CD8-positive, alpha-beta memory T cell (primary cell): ENCODE measurements around the gene ZNF467. TPM values are rescaled to one million over a fixed set of nuclear protein-coding genes. Genes with fewer than 3 reads are reported as not detected.

Experiments used
- CTCF ChIA-PET: fragments of 350-600 bp; sonication (Branson Sonifier 250); formaldehyde crosslinking; loops from one replicate; lab custom pipeline; 2021; ENCODE audit warnings: antibody characterized with exemption; lab: Charles Lee
- POLR2A ChIA-PET: fragments of 350-600 bp; sonication (Branson Sonifier 250); formaldehyde crosslinking; loops from one replicate; lab custom pipeline; 2021; ENCODE audit warnings: antibody characterized with exemption; lab: Charles Lee
- DNase-seq, 5 donors: peaks; one replicate each; pipeline versions ENCODE4 v3.0.0 to v3.0.0-alpha.2; 2020 to 2022; ENCODE audit warnings: mixed read lengths in 1 of 5
- H3K27ac ChIP-seq: one replicate; pipeline ENCODE4 v1.7.0; 2013; ENCODE audit warnings: low read depth, mild to moderate bottlenecking, low read length, moderate library complexity
- H3K27me3 ChIP-seq: 2 replicates; pipeline ENCODE4 v1.7.0; 2013; ENCODE audit warnings: low read length, mild to moderate bottlenecking; ENCODE audit not compliant: insufficient read depth, poor library complexity, severe bottlenecking
- H3K36me3 ChIP-seq: 2 replicates; pipeline ENCODE4 v1.7.0; 2013; ENCODE audit warnings: mild to moderate bottlenecking, low read length, moderate library complexity; ENCODE audit not compliant: insufficient read depth
- H3K4me1 ChIP-seq: 2 replicates; pipeline ENCODE4 v1.7.0; 2013; ENCODE audit warnings: mild to moderate bottlenecking, low read length, moderate library complexity; ENCODE audit not compliant: insufficient read depth
- H3K4me3 ChIP-seq: 2 replicates; pipeline ENCODE4 v1.7.0; 2013; ENCODE audit warnings: mild to moderate bottlenecking, low read length
- H3K9me3 ChIP-seq: 2 replicates; pipeline ENCODE4 v1.7.0; 2013; ENCODE audit warnings: mild to moderate bottlenecking, low read length
- H3K27ac Mint-ChIP-seq, 8 donors: one replicate each; pipeline ENCODE4 v1.8.0; 2020 to 2021; ENCODE audit warnings: mixed read lengths in 8 of 8, mild to moderate bottlenecking in 6 of 8, inconsistent platforms in 3 of 8, moderate library complexity in 3 of 8
- H3K27me3 Mint-ChIP-seq, 2 donors: one replicate each; pipeline ENCODE4 v1.8.0; 2020 to 2021; ENCODE audit warnings: mixed read lengths in 2 of 2, mild to moderate bottlenecking in 1 of 2, moderate library complexity in 1 of 2
- H3K36me3 Mint-ChIP-seq, 3 donors: one replicate each; pipeline ENCODE4 v1.8.0; 2020 to 2021; ENCODE audit warnings: mixed read lengths in 3 of 3, inconsistent platforms in 1 of 3, mild to moderate bottlenecking in 1 of 3
- H3K4me1 Mint-ChIP-seq, 3 donors: one replicate each; pipeline ENCODE4 v1.8.0; 2020 to 2021; ENCODE audit warnings: mixed read lengths in 3 of 3, inconsistent platforms in 1 of 3, mild to moderate bottlenecking in 1 of 3
- H3K4me3 Mint-ChIP-seq, 7 donors: one replicate each; pipeline ENCODE4 v1.8.0; 2020 to 2021; ENCODE audit warnings: mixed read lengths in 7 of 7, mild to moderate bottlenecking in 6 of 7, moderate library complexity in 4 of 7, inconsistent platforms in 2 of 7
- H3K9me3 Mint-ChIP-seq, 5 donors: one replicate each; pipeline ENCODE4 v1.8.0; 2020 to 2022; ENCODE audit warnings: mixed read lengths in 5 of 5, mild to moderate bottlenecking in 3 of 5, moderate library complexity in 2 of 5, inconsistent platforms in 1 of 5
- polyA plus RNA-seq: library from polyadenylated mRNA; unstranded; fragments of 300-500 nt; fragmentation: Illumina TruSeq; gene quantifications from one replicate; pipeline ENCODE4 v1.2.3, GENCODE V29; 2021
- total RNA-seq, 2 experiments: library from RNA; stranded (reverse); gene quantifications; one replicate each; pipeline ENCODE4 v1.2.3, GENCODE V29; 2021

ZNF467 gene
- total and polyA plus RNA-seq, 3 experiments from 2014 or later, result 0.24 to 1.3 TPM; not detected in 1

DNA sequence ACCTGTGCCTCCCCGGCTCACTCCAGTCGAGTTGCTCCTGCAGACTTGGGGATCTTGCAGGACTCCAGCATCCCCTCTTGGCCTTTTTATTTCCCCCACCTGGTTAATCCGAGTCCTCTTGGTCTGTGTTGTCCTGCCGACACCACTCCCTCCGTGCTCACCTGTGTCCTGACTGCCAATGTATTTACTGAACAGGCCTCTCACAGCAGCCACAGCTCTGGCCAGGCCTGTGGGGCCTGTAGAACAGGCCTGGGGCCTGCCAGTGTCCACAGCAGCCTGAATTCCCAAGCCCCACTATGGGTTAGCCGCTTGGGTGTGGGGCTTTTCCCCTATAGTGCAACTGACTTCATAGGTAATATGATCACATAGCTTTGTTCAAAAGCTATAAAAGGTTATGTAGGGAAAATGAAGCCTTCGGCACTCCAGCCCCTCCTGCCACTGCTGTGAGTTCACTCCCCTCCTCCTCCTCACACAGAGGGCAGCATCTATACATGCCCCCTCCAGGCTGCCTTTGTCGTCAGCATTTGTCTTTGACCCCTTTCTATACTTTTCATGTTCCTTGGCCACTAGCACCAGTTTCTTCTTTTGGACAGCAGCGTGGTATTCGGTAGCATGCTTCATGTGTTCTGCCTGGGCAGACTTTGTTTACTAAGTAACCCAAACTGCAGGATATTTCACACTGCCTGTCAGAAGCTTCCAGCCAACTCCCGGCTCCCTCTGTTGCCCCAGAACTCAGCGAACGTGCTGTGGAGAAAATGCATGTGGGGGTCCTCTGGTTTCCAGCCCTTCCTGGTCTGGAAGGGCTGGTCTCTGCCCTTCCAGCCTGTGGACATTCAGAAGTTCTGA, 46.1 kb downstream of the ZNF467 start:
- H3K9me3 Mint-ChIP-seq, result no peaks in the 10 kb centered on the region
- Histone ChIP-seq H3K36me3 (peaks cover 5% of the 10 kb centered on the region), H3K4me1 (no peaks in the 10 kb centered on the region), H3K27me3 (no peaks in the 10 kb centered on the region), H3K9me3 (no peaks in the 10 kb centered on the region), H3K27ac (no peak overlapping the region), H3K4me3 (no peak overlapping the region)
- peaks cover 0 to 2% of the 10 kb centered on the region in 2 donors for H3K27me3 Mint-ChIP-seq
- no peaks in the 10 kb centered on the region for H3K4me1 Mint-ChIP-seq
- H3K4me3 Mint-ChIP-seq, result no peak overlapping the region
- H3K27ac Mint-ChIP-seq, result peak overlapping the region in 1 of 8 donors; percentile 51
- H3K36me3 Mint-ChIP-seq, result peaks cover 0 to 91% (median 13%) of the 10 kb centered on the region in 3 donors
- ChIA-PET CTCF (no interaction called here), POLR2A (no interaction called here)
- DNase-seq, result no peak

DNA sequence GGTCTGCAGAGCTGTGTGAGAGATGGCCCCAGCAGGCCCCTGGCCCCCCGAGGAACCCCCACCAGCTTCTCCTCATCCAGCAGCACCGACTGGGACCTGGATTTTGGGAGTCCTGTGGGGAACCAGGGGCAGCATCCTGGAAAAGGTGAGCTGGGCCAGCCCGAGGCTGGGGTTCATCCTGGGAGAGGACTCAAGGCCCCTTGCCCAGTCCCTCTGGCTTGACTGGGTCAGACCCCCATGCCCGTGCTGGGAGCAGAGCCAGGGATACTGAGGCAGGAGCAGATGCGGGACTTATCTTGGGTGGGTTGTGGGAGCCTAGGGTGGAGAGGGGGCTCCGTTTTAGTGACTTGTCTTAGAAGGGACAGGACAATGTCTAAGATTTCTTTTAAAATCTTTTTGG, 47.5 kb downstream of the ZNF467 start:
- Histone ChIP-seq H3K4me1 (no peaks in the 10 kb centered on the region), H3K36me3 (peaks cover 10% of the 10 kb centered on the region), H3K9me3 (no peaks in the 10 kb centered on the region), H3K27ac (no peak overlapping the region), H3K4me3 (no peak overlapping the region), H3K27me3 (no peaks in the 10 kb centered on the region)
- POLR2A ChIA-PET, result no interaction called here
- Mint-ChIP-seq H3K4me3 (no peak overlapping the region), H3K27ac (no peak overlapping the region), H3K4me1 (no peaks in the 10 kb centered on the region), H3K36me3 (peaks cover 0 to 93% (median 14%) of the 10 kb centered on the region in 3 donors), H3K27me3 (peaks cover 0 to 2% of the 10 kb centered on the region in 2 donors), H3K9me3 (no peaks in the 10 kb centered on the region)
- CTCF ChIA-PET, result no interaction called here
- no peak for DNase-seq

DNA sequence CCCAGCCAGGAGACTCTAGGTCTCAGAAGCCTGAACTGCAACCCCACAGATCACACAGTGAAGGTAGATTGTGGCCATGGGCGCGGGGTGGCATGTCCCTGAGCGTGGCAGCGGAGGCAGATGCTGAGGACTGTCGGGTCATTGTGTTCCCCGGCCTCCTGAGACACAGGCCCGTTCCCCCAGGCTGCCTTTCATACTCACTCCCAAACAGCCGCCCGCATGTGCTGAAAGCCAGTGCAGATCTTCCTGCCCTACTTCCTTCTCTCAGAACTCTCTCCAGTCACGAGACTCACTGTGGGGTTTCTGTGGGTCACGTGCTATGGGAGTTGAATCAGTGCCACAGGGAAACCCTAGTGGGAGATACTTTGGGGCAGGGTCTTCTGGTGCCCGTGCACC, 48.0 kb downstream of the ZNF467 start:
- Histone ChIP-seq H3K36me3 (peaks cover 10% of the 10 kb centered on the region), H3K4me3 (no peak overlapping the region), H3K4me1 (no peaks in the 10 kb centered on the region), H3K9me3 (no peaks in the 10 kb centered on the region), H3K27ac (no peak overlapping the region), H3K27me3 (no peaks in the 10 kb centered on the region)
- H3K4me3 Mint-ChIP-seq, result no peak overlapping the region
- H3K27me3 Mint-ChIP-seq, result peaks cover 0 to 2% of the 10 kb centered on the region in 2 donors
- H3K4me1 Mint-ChIP-seq, result peaks cover 0 to under 1% (median 0%) of the 10 kb centered on the region in 3 donors
- peaks cover 0 to 93% (median 12%) of the 10 kb centered on the region in 3 donors for H3K36me3 Mint-ChIP-seq
- DNase-seq, result no peak
- H3K27ac Mint-ChIP-seq, result no peak overlapping the region
- CTCF ChIA-PET, result interaction anchor here (1.3 kb wide), 1 partner anchor 10 kb away, joined by 4 read pairs; no protein-coding TSS in a partner anchor
- H3K9me3 Mint-ChIP-seq, result no peaks in the 10 kb centered on the region
- POLR2A ChIA-PET, result no interaction called here

DNA sequence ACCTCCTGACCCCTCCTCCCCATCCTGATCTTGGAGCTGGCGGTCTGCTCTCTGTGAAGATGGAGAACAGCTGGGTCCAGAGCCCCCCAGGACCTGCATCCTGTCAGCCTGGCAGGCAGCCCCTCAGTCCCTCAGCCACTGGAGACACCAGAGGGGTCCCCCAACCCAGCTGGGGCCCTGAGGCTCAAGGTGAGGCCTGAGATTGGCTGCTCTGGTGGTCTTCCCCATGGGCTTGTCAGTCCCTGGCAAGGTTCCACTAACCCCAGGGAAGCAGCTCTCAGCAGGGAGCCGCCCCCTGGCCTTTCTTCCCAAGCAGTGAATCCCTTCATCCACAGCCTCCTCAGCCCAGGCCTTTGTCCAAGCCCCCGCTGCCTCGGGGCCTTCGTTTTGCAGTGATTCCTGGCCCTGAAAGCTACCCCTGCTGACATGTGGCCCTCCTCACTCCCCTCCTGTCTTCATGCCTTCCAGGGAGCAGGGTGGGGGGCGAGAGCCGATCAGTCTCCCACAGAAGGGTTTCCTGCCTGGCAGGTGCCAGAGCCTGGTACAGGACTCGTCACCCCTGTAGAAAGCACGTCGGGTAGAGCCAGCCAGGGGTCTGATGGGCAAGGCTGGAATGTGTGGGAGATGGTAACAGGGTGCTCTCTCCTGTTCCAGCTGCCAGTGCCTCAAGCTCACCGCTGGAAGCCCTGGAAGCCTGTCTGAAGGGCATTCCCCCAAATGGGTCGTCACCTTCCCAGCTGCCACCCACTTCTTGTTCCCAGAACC, 48.5 kb downstream of the ZNF467 start:
- H3K27me3 ChIP-seq, result no peaks in the 10 kb centered on the region
- Mint-ChIP-seq H3K4me1 (peaks cover 0 to 2% (median 1%) of the 10 kb centered on the region in 3 donors), H3K4me3 (no peak overlapping the region), H3K9me3 (no peaks in the 10 kb centered on the region), H3K27me3 (peaks cover 0 to 2% of the 10 kb centered on the region in 2 donors), H3K36me3 (peaks cover 0 to 94% (median 14%) of the 10 kb centered on the region in 3 donors), H3K27ac (peak overlapping the region in 1 of 8 donors; percentile 19)
- CTCF ChIA-PET, result interaction anchor here (1.3 kb wide), 1 partner anchor 11 kb away, joined by 4 read pairs; no protein-coding TSS in a partner anchor
- peaks cover 10% of the 10 kb centered on the region for H3K36me3 ChIP-seq
- DNase-seq, result no peak
- H3K4me3 ChIP-seq, result no peak overlapping the region
- POLR2A ChIA-PET, result no interaction called here
- no peak overlapping the region for H3K27ac ChIP-seq
- no peaks in the 10 kb centered on the region for H3K4me1 ChIP-seq
- no peaks in the 10 kb centered on the region for H3K9me3 ChIP-seq

DNA sequence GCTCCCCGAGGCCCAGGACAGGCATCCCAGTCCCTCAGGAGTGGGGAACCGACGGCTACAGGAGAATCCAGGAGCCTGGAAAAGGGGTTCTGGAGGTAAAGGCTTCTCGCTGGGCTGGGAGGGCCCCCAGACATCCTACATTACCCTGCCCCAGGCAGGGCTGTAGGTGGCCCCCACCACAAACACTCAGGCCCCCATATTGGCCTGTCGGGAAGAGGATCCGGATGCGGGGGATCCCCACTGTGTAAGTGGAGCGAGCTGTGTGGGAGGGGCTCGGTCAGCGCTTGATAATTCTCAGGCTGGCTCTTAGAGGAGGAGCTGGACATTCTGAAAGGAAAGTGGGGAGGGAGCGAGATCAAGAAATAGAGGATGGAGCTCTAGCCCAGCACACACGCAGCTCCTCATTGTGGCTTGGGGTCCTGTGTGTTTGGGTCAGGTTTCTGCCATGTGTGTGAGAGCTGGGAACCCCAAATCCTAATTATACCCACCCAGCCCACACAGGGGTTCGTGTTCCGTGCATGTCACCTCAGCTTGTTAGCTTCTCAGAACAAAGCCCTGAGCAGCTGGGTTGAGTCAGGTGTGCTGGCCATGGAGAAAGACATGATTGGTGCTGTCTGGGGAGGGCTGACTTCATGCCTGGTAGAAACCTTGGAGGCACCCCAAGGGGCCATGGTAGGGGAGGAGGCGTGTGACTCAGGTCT, 49.4 kb downstream of the ZNF467 start:
- Histone ChIP-seq H3K4me3 (no peak overlapping the region), H3K9me3 (no peaks in the 10 kb centered on the region), H3K27me3 (no peaks in the 10 kb centered on the region), H3K4me1 (no peaks in the 10 kb centered on the region), H3K27ac (no peak overlapping the region), H3K36me3 (peaks cover 10% of the 10 kb centered on the region)
- Mint-ChIP-seq H3K4me1 (peaks cover 0 to 2% (median 1%) of the 10 kb centered on the region in 3 donors), H3K27me3 (peaks cover 0 to 2% of the 10 kb centered on the region in 2 donors), H3K9me3 (no peaks in the 10 kb centered on the region), H3K27ac (peak overlapping the region in 1 of 8 donors; percentile 55), H3K4me3 (no peak overlapping the region), H3K36me3 (peaks cover 0 to 93% (median 14%) of the 10 kb centered on the region in 3 donors)
- no peak for DNase-seq
- CTCF ChIA-PET, result interaction anchor here (1.3 kb wide), 1 partner anchor 12 kb away, joined by 4 read pairs; no protein-coding TSS in a partner anchor
- POLR2A ChIA-PET, result no interaction called here

DNA sequence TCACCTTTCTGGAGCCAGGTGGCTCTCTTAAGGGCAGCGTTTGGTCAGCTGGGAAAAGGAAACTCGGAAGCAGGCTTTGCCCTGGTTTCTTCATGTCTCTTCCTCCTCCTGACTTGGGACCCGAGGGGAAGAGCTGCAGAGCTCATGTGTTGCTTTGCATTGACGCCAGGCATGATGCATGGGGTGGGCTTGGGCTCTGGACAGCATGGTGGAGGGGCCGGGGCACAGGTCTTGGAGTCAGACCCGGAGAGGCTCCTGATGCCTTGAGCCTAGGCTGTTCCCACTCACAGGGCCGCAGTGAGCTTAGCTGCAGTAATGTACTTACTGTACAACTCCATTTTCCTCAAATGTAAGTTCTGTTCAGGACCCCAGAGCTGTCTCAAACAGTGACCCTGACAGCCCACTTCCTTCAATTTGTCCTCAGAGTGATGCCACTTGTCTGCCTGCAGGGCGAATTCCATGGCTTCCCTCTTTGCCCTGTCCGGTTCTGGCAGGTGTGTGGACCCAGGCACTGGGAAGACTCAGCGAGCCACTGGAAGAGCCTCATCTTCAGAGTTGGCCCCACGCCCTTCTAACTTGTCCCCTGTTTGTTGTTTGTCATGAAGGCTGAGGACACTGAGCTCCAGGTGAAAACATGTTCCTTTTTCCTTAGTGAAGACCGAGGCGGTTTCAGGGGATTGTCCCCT, 50.2 kb downstream of the ZNF467 start:
- Histone ChIP-seq H3K27ac (no peak overlapping the region), H3K4me1 (no peaks in the 10 kb centered on the region), H3K27me3 (no peaks in the 10 kb centered on the region), H3K4me3 (no peak overlapping the region), H3K36me3 (peaks cover 10% of the 10 kb centered on the region), H3K9me3 (no peaks in the 10 kb centered on the region)
- Mint-ChIP-seq H3K9me3 (no peaks in the 10 kb centered on the region), H3K36me3 (peaks cover 0 to 88% (median 16%) of the 10 kb centered on the region in 3 donors), H3K27me3 (peaks cover 0 to 2% of the 10 kb centered on the region in 2 donors), H3K4me1 (peaks cover 0 to 3% (median 2%) of the 10 kb centered on the region in 3 donors), H3K27ac (no peak overlapping the region), H3K4me3 (no peak overlapping the region)
- DNase-seq, result no peak
- CTCF ChIA-PET, result no interaction called here
- POLR2A ChIA-PET, result no interaction called here

DNA sequence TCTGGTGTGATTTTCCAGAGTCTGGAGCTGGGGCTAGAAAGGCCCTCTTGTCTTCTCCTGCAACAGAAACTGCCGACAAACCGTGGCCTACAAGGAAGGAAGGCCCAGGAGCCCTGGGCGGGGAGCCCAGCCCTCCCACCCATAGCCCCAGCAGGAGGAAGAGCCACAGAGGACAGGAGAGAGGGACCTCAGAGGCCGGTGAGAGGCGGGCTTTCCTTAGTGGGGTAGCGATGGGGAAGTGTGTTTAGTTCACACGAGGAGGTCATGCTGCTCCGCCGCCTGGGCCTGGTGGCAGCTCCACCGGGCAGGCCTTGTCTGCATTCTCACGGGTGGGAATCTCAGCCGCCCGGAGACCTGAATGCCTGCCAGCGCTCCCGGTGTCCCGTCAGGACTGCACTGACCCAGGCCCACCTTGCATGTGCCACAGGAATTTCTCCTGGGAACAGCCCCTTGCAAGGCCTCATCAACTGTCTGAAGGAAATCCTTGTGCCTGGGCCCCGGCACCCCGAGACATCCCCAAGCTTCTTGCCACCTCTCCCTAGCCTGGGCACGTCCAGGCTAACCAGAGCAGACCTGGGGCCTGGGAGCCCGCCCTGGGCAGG, 50.9 kb downstream of the ZNF467 start:
- Histone ChIP-seq H3K4me1 (no peaks in the 10 kb centered on the region), H3K4me3 (no peak overlapping the region), H3K27me3 (no peaks in the 10 kb centered on the region), H3K27ac (no peak overlapping the region), H3K36me3 (peaks cover 10% of the 10 kb centered on the region), H3K9me3 (no peaks in the 10 kb centered on the region)
- peaks cover 0 to 1% of the 10 kb centered on the region in 2 donors for H3K27me3 Mint-ChIP-seq
- CTCF ChIA-PET, result no interaction called here
- H3K4me1 Mint-ChIP-seq, result peaks cover 0 to 4% (median 3%) of the 10 kb centered on the region in 3 donors
- no peak overlapping the region for H3K27ac Mint-ChIP-seq
- POLR2A ChIA-PET, result no interaction called here
- H3K9me3 Mint-ChIP-seq, result no peaks in the 10 kb centered on the region
- H3K4me3 Mint-ChIP-seq, result no peak overlapping the region
- no peak for DNase-seq
- peaks cover 0 to 81% (median 16%) of the 10 kb centered on the region in 3 donors for H3K36me3 Mint-ChIP-seq
